ENCODE measurements around the gene AIFM2. TPM values are rescaled to one million over a fixed set of nuclear protein-coding genes. Genes with fewer than 3 reads are reported as not detected.
A peak's percentile ranks its signal among the peaks of the same experiment; 100 is the strongest.

The AIFM2 gene
- total and polyA plus RNA-seq, 9 of the 15 experiments (the other 6 are each of a cell fraction or from before 2014, with no cell fraction given): 2.7 to 14.1 (median 9.2) TPM

DNA sequence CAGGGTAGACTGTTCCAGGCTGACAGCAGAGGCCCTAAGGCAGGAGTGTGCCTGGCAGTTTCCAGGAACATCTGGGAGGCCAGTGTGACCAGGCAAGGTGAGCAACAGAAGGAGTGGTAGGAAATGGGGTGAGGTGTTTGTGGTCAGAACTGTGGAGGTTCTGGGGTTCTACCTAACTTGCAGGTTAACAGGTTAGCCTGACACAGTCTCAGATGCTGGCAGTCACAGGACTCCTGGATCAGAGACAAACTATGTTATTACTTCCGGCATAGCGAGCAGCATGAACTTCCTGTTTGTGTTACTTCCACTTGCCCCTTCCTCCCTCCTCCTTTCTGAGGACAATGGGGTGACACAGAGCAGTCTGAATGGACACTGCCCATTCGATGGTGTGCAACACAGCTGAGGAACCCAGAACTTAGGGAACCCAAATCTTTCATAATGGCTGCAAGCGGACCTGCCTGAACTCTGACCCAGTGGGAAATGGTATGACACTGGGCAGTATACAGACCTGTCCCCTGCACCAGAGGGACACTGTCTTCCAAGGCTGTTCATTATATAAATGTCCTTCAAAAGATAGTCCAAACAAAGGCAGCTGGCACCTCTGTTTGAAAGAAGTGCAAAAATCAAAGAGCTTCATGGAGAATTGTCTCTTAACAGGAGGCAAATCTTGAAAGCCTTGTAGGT lies 41.6 kb upstream of the AIFM2 start (continued):
- no peak for TF ChIP-seq ZNF23 (CRISPR knock-in tag; IDR thresholded peaks at IDR 0.05)
- no peak for TF ChIP-seq NR3C1 (CRISPR knock-in tag; IDR thresholded peaks at IDR 0.05)
- TF ChIP-seq, protein P1, sequence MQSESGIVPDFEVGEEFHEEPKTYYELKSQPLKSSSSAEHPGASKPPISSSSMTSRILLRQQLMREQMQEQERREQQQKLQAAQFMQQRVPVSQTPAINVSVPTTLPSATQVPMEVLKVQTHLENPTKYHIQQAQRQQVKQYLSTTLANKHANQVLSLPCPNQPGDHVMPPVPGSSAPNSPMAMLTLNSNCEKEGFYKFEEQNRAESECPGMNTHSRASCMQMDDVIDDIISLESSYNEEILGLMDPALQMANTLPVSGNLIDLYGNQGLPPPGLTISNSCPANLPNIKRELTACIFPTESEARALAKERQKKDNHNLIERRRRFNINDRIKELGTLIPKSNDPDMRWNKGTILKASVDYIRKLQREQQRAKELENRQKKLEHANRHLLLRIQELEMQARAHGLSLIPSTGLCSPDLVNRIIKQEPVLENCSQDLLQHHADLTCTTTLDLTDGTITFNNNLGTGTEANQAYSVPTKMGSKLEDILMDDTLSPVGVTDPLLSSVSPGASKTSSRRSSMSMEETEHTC (IDR thresholded peaks at IDR 0.05): no peak
- no peak for TF ChIP-seq ZBTB7A (IDR thresholded peaks at IDR 0.05; ENCODE audit: borderline replicate concordance, control insufficient read depth, low read depth, low read length)
- no peak for TF ChIP-seq ZKSCAN1 (IDR thresholded peaks at IDR 0.05; ENCODE audit: low read depth, low read length)
- no peak for TF ChIP-seq ADNP (tag; IDR thresholded peaks at IDR 0.05)
- TF ChIP-seq TEAD4 (IDR thresholded peaks at IDR 0.05; ENCODE audit: low read length): no peak
- no peak for TF ChIP-seq TEAD4 (CRISPR knock-in tag; IDR thresholded peaks at IDR 0.05; ENCODE audit: borderline replicate concordance)
- TF ChIP-seq SRSF7 (optimal IDR thresholded peaks at IDR 0.05; ENCODE audit: low read depth, low read length): no peak
- peak; percentile 32; the same call in 1 of the 2 replicates for TF ChIP-seq BCOR (IDR thresholded peaks at IDR 0.05)
- TF ChIP-seq FOSL1 (tag; conservative IDR thresholded peaks at IDR 0.05): peak; percentile 22; the same call in 1 of the 2 replicates
- 0 out of 2 replicates have a peak, but pooled peaks have one; percentile 28 for TF ChIP-seq ESRRA (IDR thresholded peaks at IDR 0.05; ENCODE audit: borderline replicate concordance, low read depth)
- TF ChIP-seq CXXC5 (CRISPR knock-in tag; IDR thresholded peaks at IDR 0.05): 0 out of 2 replicates have a peak, but pooled peaks have one; percentile 30
- no peak for TF ChIP-seq ZNF408 (CRISPR knock-in tag; IDR thresholded peaks at IDR 0.05; ENCODE audit: low read depth)
- TF ChIP-seq, protein P2, sequence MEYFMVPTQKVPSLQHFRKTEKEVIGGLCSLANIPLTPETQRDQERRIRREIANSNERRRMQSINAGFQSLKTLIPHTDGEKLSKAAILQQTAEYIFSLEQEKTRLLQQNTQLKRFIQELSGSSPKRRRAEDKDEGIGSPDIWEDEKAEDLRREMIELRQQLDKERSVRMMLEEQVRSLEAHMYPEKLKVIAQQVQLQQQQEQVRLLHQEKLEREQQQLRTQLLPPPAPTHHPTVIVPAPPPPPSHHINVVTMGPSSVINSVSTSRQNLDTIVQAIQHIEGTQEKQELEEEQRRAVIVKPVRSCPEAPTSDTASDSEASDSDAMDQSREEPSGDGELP (CRISPR knock-in tag; IDR thresholded peaks at IDR 0.05; ENCODE audit: borderline replicate concordance): no peak
- no peak for TF ChIP-seq MED1 (CRISPR knock-in tag; IDR thresholded peaks at IDR 0.05; ENCODE audit: borderline replicate concordance)
- TF ChIP-seq NRF1 (conservative IDR thresholded peaks at IDR 0.05 in 1 of 2, IDR thresholded peaks at IDR 0.05 in 1 of 2): no peak
- TF ChIP-seq KLF1 (tag; IDR thresholded peaks at IDR 0.05): no peak
- 0 out of 2 replicates have a peak, but pooled peaks have one; percentile 23 for TF ChIP-seq NCOA1 (IDR thresholded peaks at IDR 0.05; ENCODE audit: low read depth)
- no peak for TF ChIP-seq SNRNP70 (optimal IDR thresholded peaks at IDR 0.05; ENCODE audit: low read depth, low read length)
- TF ChIP-seq MYC (IDR thresholded peaks at IDR 0.05; ENCODE audit: low read depth, low read length): no peak
- no peak for TF ChIP-seq MYC (CRISPR knock-in tag; IDR thresholded peaks at IDR 0.05; ENCODE audit: borderline replicate concordance, low read depth)
- TF ChIP-seq, protein P3, sequence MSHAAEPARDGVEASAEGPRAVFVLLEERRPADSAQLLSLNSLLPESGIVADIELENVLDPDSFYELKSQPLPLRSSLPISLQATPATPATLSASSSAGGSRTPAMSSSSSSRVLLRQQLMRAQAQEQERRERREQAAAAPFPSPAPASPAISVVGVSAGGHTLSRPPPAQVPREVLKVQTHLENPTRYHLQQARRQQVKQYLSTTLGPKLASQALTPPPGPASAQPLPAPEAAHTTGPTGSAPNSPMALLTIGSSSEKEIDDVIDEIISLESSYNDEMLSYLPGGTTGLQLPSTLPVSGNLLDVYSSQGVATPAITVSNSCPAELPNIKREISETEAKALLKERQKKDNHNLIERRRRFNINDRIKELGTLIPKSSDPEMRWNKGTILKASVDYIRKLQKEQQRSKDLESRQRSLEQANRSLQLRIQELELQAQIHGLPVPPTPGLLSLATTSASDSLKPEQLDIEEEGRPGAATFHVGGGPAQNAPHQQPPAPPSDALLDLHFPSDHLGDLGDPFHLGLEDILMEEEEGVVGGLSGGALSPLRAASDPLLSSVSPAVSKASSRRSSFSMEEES (CRISPR knock-in tag; IDR thresholded peaks at IDR 0.05): no peak
- peak; percentile 83 for TF ChIP-seq NR2C1 (IDR thresholded peaks at IDR 0.05)
- peak; percentile 91 for TF ChIP-seq NR2C1 (tag; IDR thresholded peaks at IDR 0.05)
- no peak for TF ChIP-seq STAT5B (CRISPR knock-in tag; IDR thresholded peaks at IDR 0.05)
